DND-41 (cell line): ENCODE measurements around the gene SPTLC2.

Source experiments
- EZH2 ChIP-seq: IDR thresholded peaks from 3 replicates; pipeline ENCODE4 v1.6.1; 2012; ENCODE audit warnings: borderline replicate concordance, low read depth, mild to moderate bottlenecking, moderate library complexity, low read length, inconsistent platforms; ENCODE audit not compliant: severe bottlenecking
- TF ChIP-seq, protein P1 (sequence below): IDR thresholded peaks from 2 replicates; pipeline ENCODE4 v1.5.1; 2012; ENCODE audit warnings: borderline replicate concordance, low read length, moderate library complexity, mild to moderate bottlenecking; ENCODE audit not compliant: poor library complexity, severe bottlenecking; ENCODE audit errors: extremely low read depth

DNA sequence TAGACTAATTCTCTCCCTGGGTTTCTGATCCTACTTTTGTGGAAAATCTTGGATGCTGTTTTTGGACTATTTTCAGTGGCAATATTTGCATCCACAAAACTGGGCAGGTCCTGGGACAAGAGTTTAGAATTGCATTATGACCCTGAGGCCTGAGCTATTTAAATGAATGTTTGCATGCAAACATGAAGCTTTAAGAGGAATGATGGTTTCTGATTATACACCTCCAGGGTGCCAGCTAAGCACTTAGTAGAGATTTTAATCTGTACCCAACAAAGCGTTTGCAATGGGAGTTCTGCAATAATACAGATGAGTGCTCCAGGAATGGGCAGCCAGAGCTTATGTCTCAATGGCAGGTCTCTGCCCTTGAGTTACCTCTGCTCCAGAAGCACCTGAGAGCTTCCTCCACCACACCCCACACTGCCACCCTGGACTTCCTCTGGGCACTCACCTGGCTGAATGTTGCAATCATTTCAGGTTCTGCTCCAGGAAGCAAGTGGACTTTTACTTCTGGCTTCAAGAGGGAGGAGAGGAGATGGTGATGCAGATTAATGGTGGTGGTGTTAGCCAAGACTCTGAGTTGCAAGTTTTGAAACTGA, 6.0 kb upstream of the SPTLC2 start:
- TF ChIP-seq, protein P1, sequence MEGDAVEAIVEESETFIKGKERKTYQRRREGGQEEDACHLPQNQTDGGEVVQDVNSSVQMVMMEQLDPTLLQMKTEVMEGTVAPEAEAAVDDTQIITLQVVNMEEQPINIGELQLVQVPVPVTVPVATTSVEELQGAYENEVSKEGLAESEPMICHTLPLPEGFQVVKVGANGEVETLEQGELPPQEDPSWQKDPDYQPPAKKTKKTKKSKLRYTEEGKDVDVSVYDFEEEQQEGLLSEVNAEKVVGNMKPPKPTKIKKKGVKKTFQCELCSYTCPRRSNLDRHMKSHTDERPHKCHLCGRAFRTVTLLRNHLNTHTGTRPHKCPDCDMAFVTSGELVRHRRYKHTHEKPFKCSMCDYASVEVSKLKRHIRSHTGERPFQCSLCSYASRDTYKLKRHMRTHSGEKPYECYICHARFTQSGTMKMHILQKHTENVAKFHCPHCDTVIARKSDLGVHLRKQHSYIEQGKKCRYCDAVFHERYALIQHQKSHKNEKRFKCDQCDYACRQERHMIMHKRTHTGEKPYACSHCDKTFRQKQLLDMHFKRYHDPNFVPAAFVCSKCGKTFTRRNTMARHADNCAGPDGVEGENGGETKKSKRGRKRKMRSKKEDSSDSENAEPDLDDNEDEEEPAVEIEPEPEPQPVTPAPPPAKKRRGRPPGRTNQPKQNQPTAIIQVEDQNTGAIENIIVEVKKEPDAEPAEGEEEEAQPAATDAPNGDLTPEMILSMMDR = no peak
- TF ChIP-seq EZH2 = no peak
